ENCODE results near the gene PTPRO. TPM values are rescaled to one million over a fixed set of nuclear protein-coding genes. Genes with fewer than 3 reads are reported as not detected.

PTPRO gene
- total RNA-seq, 1 donor from 2014 or later = 0.74 TPM

GRCh38 chr12:15580431-15580830 is 258.1 kb downstream of the PTPRO start:
- no peak for DNase-seq (ENCODE audit: low spot score)
- no peaks in the 10 kb centered on the region for H3K9me3 Mint-ChIP-seq (ENCODE audit: unreplicated experiment)
- peaks cover 2% of the 10 kb centered on the region for H3K4me1 Mint-ChIP-seq (ENCODE audit: unreplicated experiment)
- H3K36me3 Mint-ChIP-seq (ENCODE audit: low read depth, unreplicated experiment) = peaks cover 4% of the 10 kb centered on the region
- no peaks in the 10 kb centered on the region for H3K27me3 Mint-ChIP-seq (ENCODE audit: unreplicated experiment)
- no peak overlapping the region for H3K4me3 Mint-ChIP-seq (ENCODE audit: unreplicated experiment)
- TF ChIP-seq CTCF (IDR thresholded peaks at IDR 0.05; ENCODE audit: unreplicated experiment) = no peak
- no peak overlapping the region for H3K27ac Mint-ChIP-seq (ENCODE audit: unreplicated experiment)

GRCh38 chr12:15581006-15581405 is 258.7 kb downstream of the PTPRO start:
- Mint-ChIP-seq H3K9me3 (ENCODE audit: unreplicated experiment) (no peaks in the 10 kb centered on the region), H3K4me1 (ENCODE audit: unreplicated experiment) (no peaks in the 10 kb centered on the region), H3K27me3 (ENCODE audit: unreplicated experiment) (no peaks in the 10 kb centered on the region), H3K4me3 (ENCODE audit: unreplicated experiment) (no peak overlapping the region), H3K36me3 (ENCODE audit: low read depth, unreplicated experiment) (peaks cover 4% of the 10 kb centered on the region), H3K27ac (ENCODE audit: unreplicated experiment) (no peak overlapping the region)
- DNase-seq (ENCODE audit: low spot score) = no peak
- TF ChIP-seq CTCF (IDR thresholded peaks at IDR 0.05; ENCODE audit: unreplicated experiment) = no peak

- Mint-ChIP-seq H3K4me3 (ENCODE audit: unreplicated experiment) (no peak overlapping the region), H3K4me1 (ENCODE audit: unreplicated experiment) (no peaks in the 10 kb centered on the region), H3K27me3 (ENCODE audit: unreplicated experiment) (no peaks in the 10 kb centered on the region), H3K36me3 (ENCODE audit: low read depth, unreplicated experiment) (peaks cover 4% of the 10 kb centered on the region), H3K9me3 (ENCODE audit: unreplicated experiment) (no peaks in the 10 kb centered on the region), H3K27ac (ENCODE audit: unreplicated experiment) (no peak overlapping the region)
- no peak for TF ChIP-seq CTCF (IDR thresholded peaks at IDR 0.05; ENCODE audit: unreplicated experiment)
- DNase-seq (ENCODE audit: low spot score) = no peak
Measured at GRCh38 chr12:15583804-15584203, 261.5 kb downstream of the PTPRO start.

GRCh38 chr12:15584366-15585041 is 262.2 kb downstream of the PTPRO start:
- DNase-seq (ENCODE audit: low spot score) = no peak
- no peak overlapping the region for H3K27ac Mint-ChIP-seq (ENCODE audit: unreplicated experiment)

More at GRCh38 chr12:15584366-15585041, 262.2 kb downstream of the PTPRO start:
- H3K4me3 Mint-ChIP-seq (ENCODE audit: unreplicated experiment) = no peak overlapping the region
- no peaks in the 10 kb centered on the region for H3K4me1 Mint-ChIP-seq (ENCODE audit: unreplicated experiment)
- TF ChIP-seq CTCF (IDR thresholded peaks at IDR 0.05; ENCODE audit: unreplicated experiment) = peak; percentile 61
- H3K27me3 Mint-ChIP-seq (ENCODE audit: unreplicated experiment) = no peaks in the 10 kb centered on the region
- peaks cover 4% of the 10 kb centered on the region for H3K36me3 Mint-ChIP-seq (ENCODE audit: low read depth, unreplicated experiment)
- no peaks in the 10 kb centered on the region for H3K9me3 Mint-ChIP-seq (ENCODE audit: unreplicated experiment)

Measured in endothelial cell (in vitro differentiated cells).